Stimulated activated naive CD8-positive, alpha-beta T cell treated with anti-CD3 and anti-CD28 coated beads, Interleukin-15, Interleukin-2, amounts not matched to agents 100 U/mL and 50 U/mL, for 24 hours (primary cell): ENCODE measurements around the gene ID3.

Experiments used
- ATAC-seq: fragments of 150-1000 bp; cut with Tn5 transposase; one replicate; pipeline ENCODE4 v1.10.0; 2021
- DNase-seq: peaks from one replicate; pipeline ENCODE4 v3.0.0; 2021

ID3 gene

DNA sequence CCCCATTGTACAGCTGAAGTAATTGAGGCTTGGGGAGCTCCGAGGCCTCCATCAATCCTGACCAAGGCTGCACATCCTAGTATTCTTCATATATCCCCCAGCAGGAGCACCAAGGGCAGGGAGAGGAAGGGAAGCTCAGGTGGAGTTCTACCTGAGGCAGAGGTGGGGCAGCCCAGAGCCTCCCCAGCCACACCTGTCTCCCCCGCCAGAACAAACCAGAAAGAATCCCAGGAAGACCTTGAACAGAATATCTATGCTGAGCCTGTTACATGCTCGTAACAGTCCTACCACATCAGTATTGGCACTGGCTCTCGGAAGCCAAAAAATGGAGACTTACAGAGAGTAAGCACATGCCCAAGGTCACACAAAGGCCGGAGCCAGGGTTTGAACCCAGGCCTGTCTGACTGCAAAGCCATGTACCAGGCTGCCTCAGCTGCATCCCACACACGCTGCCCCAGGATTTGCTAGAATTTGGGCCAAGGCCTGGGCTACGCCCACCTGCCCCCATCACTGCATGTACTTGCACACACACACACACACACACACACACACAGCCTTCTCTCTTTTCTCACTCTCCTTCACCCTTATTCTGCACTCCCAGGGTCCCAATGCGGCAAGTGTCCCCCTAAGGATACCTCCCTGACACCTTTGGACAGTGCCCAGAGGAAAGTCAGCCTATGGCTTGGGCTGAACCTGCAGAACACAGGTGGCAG is 32.8 kb downstream of the ID3 start:
- ATAC-seq (no peak), DNase-seq (no peak)

DNA sequence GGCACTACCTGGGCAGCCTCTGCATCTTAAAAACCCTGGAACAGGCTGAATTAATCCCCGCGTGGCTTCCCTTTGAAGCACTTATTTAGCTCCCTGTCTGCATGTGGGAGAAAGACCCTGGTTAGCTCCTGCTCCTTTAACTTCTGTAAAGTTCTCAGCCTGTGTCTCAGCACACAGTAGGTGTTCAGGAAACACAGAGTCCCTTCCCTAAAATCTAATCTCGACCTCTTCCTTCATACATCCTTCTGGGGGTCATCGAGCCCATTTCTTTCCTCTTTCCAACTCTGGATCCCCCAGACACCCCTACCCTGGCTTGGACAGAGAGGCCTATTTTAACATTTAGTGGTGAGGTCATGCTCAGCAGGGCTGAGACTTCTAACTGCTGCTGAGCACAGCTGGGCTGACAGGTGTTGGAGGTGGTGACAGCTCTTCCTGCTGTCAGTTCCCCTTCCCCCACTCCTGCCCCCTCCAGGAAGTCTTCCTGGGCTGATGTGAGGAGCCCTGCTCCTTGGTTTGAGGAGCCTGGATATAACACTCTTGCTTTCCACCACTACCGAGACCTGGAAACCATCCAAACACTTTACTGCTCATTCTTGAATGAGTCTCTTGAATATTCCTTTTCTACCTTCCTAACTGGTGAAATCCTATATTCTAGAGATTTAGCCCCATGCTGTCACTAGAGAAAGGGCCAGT is 33.6 kb downstream of the ID3 start:
- DNase-seq (peak; percentile 17), ATAC-seq (no peak)

- ATAC-seq = no peak
Measured at GRCh38 chr1:23524716-23525401, 34.4 kb downstream of the ID3 start.

DNA sequence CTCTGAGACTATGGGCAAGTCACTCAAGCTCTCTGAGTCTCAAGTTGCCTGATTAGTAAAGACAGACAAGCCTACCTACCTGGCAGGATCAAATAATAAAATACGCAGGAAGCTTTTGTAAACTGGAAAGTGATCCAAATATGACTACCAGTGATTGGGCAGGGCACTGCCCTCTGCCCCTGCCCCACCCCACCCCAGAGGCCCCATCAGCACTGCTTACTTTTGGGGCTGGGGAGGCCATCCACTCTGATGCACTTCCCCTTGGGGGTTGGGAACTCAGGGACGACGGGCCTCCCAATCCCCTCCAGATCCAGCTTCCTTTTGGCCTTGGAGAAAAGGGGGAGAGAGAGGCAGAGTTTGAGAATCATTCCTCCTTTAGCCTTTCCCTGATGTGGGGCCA is 35.1 kb downstream of the ID3 start:
- DNase-seq (no peak), ATAC-seq (no peak)

More at GRCh38 chr1:23524716-23525401, 34.4 kb downstream of the ID3 start:
- peak; percentile 39 for DNase-seq

DNA sequence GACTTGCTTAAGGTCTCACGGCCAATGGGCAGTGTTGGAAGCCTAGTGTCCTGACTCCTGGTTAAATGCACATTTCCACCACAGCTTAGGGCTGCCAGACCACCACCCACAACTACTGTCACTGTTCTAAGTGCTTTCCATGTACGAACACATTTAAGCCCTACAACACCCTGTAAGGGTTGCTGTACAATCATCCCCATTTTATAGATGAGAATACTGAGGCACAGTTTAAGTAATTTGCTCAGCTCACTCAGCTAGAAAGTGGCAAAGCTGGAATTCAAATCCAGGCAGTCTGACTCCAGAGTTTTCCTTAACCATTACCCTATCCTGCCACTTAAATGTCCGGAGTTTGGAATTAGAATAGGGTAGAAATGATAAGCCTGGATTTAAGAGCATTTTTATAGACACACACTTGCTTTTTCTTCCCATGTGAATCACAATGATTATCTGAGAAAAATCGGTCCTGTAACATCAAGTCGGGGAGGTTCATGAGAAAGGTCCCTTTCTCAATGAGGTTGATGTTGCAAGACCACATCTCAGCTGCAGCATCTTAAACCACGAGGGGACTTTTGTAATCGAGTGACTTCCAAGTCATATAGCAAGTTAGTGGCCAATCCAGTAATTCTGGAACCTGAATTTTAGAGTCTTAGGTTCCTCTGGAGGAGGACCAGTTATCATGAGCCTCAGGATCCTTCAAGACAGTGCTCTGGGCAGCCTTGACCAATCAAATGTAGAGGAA is 36.9 kb downstream of the ID3 start:
- ATAC-seq = peak; percentile 30
- DNase-seq = no peak

DNA sequence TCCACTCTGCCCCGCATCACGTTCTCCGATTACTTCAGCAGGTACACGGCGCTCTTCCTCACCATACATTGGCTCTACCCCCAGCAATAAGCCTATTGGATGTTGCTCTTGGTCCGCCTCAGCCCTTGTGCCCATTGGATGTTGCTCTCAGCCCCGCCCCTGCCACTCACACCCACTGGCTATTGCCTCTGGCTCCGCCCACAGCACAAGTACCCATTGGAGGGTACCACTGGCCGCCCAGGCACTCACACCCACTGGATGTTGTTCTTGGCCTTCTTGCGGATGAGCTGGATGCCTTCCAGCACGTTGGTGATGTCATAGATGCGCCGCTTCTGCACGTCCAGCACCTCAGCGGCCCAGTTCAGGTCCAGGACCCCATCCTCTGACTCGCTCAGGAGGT is 37.7 kb downstream of the ID3 start:
- no peak for ATAC-seq
- DNase-seq = peak; percentile 29

GRCh38 chr1:23517581-23517980 is 41.7 kb downstream of the ID3 start:
- no peak for ATAC-seq

DNA sequence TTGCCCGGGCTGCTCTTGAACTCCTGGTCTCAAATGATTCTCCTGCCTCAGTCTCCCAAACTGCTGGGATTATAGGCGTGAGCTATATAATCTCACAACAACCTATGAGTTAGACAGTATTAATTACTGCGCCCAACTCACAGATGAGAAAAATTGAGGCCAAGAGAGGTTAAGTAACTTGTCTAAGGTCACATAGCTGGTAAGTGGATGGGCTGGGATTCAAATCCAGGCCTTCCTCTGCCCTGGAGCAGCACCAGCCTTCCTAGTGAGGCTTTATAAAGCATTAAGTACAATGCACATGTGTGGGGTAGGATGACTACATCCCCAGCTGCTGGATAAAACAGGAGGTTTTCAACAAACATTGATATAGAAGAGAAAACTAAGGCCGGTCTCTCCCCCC is 43.4 kb downstream of the ID3 start:
- DNase-seq (no peak), ATAC-seq (no peak)

More at GRCh38 chr1:23517581-23517980, 41.7 kb downstream of the ID3 start:
- no peak for DNase-seq

DNA sequence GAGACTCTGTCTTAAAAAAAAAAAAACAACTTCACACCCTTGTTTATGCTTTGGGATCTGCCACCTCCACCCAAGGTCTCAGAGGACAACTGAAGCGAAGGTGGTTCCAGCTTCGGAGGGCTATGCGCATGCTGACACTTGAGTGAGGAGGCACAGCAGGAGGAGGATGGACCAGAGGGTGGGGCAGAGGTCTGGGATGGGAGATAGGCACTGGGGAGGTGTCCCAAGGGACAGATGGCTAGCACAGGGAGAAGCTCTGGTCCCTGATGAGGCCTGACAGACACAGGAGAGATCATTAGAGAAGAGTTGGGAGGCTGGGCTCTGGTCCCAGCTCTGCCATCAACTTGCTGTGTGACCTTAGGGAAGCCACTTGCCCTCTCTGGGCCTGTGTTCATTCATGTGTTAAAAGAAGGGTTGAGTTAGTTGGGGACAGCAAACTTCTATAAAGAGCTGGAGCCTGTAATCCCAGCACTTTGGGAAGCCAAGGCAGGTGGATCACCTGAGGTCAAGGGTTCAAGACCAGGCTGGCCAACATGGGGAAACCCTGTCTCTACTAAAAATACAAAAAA is 45.1 kb downstream of the ID3 start:
- no peak for DNase-seq
- no peak for ATAC-seq

- no peak for ATAC-seq
- no peak for DNase-seq
Measured at GRCh38 chr1:23509896-23510295, 49.4 kb downstream of the ID3 start.
